HFF-Myc (cell line): ENCODE measurements around the gene CPXM2.

Experiments
- DNase-seq: peaks from one replicate; pipeline ENCODE4 v3.0.0-alpha.2; 2011; ENCODE audit warnings: low read depth; ENCODE audit errors: extremely low read depth
- H3K4me3 ChIP-seq: replicated peaks from 2 replicates; pipeline ENCODE4 v1.5.1; 2011; ENCODE audit warnings: low read depth, mild to moderate bottlenecking, control low read depth, low read length
- TF ChIP-seq, protein P1 (sequence below): IDR thresholded peaks from 2 replicates; pipeline ENCODE4 v1.5.1; 2012; ENCODE audit warnings: mild to moderate bottlenecking, low read depth, low read length, control low read depth; ENCODE audit errors: missing control alignments

CPXM2 gene

DNA sequence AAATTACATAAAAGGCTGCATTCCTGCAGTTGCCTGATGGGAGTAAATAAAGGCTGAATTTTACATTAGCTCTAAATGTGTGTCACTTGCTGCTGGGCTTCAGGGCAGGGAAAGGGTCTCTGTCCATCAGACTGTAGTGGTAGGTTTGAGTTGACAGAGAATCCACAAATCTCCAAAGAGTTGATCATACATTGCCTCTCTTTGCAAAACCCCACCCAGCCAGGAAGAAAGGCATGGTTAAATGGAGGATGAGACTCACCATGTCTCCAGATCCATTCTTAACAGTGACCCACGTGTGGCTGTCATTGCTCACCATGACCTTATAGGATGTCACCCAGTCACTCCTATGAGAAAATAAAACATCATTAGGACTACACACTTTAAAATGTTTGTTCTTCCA lies 92.8 kb downstream of the CPXM2 start:
- no peak overlapping the region for H3K4me3 ChIP-seq
- TF ChIP-seq, protein P1, sequence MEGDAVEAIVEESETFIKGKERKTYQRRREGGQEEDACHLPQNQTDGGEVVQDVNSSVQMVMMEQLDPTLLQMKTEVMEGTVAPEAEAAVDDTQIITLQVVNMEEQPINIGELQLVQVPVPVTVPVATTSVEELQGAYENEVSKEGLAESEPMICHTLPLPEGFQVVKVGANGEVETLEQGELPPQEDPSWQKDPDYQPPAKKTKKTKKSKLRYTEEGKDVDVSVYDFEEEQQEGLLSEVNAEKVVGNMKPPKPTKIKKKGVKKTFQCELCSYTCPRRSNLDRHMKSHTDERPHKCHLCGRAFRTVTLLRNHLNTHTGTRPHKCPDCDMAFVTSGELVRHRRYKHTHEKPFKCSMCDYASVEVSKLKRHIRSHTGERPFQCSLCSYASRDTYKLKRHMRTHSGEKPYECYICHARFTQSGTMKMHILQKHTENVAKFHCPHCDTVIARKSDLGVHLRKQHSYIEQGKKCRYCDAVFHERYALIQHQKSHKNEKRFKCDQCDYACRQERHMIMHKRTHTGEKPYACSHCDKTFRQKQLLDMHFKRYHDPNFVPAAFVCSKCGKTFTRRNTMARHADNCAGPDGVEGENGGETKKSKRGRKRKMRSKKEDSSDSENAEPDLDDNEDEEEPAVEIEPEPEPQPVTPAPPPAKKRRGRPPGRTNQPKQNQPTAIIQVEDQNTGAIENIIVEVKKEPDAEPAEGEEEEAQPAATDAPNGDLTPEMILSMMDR, result no peak
- DNase-seq, result no peak

- TF ChIP-seq, protein P1, result no peak
- no peak for DNase-seq
- H3K4me3 ChIP-seq, result no peak overlapping the region
These were observed 93.8 kb downstream of the CPXM2 start for GRCh38 chr10:123797813-123798212.

- TF ChIP-seq, protein P1, result no peak
- no peak overlapping the region for H3K4me3 ChIP-seq
- no peak for DNase-seq
These were observed 94.9 kb downstream of the CPXM2 start for GRCh38 chr10:123796736-123797135.

DNA sequence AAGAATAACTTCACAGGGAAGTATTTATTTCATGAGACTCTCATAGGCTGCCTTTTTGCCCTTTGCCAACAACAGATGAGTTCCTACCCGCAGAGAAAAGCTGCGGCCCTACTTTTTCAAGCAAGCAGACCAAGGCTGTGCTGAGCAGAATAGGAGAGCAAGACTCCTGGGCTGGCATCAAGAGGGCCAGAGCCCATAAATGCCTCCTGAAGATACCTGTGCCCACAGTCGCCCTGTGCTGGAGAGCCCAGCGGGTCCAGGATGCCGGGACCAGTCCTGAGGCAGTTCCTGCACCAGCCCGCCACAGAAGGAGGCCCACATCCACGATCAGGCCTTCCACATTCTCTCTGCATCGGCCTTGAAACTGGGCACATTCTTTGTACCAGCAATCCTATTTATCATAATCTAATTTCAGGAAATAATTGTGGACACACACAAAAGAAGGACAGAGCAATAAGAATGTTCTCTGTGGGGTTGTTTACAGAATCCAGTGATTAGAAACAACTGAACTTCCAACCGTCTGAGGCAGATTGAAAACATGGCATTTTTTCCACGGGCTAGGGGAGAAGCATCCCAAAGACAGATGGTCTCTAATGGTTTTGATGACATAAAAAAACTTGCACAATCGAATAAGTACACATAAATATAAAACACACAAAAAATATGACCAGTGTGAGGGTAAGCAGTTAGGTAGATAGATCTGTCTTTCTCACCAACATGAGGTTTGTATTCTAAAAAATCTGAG lies 95.6 kb downstream of the CPXM2 start:
- no peak for DNase-seq
- H3K4me3 ChIP-seq, result no peak overlapping the region
- TF ChIP-seq, protein P1, result no peak

- no peak overlapping the region for H3K4me3 ChIP-seq
- DNase-seq, result no peak
- TF ChIP-seq, protein P1, result no peak
These were observed 96.3 kb downstream of the CPXM2 start for GRCh38 chr10:123795196-123795780.

DNA sequence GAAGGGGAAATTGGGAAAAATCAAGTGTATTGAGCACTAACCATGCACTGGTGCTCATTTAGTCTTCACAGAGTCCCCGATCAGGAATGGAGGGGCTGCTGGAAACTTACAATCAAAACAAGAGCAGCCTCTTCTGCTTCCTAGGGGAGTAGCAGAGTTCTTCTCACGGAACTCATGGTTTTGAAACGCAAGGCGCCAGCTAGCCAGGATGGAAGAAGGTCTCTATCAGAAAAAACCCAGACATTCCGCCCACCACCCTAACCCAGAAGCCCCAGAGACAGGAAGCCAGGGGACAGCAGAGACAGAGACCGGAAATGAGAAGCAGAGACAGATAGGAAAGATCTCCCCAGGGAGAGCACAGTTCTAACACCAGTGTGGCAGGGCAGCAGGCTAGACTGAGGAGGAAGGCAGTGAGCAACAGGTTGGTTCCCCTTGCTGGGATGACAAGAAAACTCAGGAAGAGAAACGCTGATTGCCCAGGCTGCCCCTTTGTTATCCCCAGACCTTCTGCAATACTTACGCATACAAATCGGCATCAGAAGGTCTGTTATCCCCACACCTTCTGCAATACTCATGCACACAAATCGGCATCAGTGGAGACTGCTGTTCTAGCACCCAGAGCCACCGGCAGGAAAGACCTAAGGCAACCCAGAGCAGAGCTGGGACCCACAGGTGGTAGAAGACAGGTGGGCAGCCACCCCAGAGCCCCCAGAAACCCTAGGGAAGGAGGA lies 99.2 kb downstream of the CPXM2 start:
- no peak overlapping the region for H3K4me3 ChIP-seq
- TF ChIP-seq, protein P1, result no peak
- no peak for DNase-seq
